Left lung (tissue), 10 donors: Measurements from ENCODE around the gene DUS1L. TPM values are rescaled to one million over a fixed set of nuclear protein-coding genes. Genes with fewer than 3 reads are reported as not detected.

Experiments used
- ATAC-seq: fragments of 200-7000 bp; cut with Tn5 transposase; one replicate; pipeline ENCODE4 v1.9.1; 2020; ENCODE audit warnings: moderate library complexity
- DNase-seq, 4 donors: peaks; one replicate each; pipeline ENCODE4 v3.0.0-alpha.2; 2013 to 2020
- H3K27ac ChIP-seq, 2 donors: fragments of 200-600 bp; sonication (generic) in 1 of 2; one replicate each; pipeline versions ENCODE4 v1.5.0 to v1.8.0; 2020 to 2021
- H3K27me3 ChIP-seq, 2 donors: fragments of 200-600 bp; sonication (generic) in 1 of 2; one replicate each; pipeline versions ENCODE4 v1.5.0 to v1.8.0; 2020 to 2021
- H3K36me3 ChIP-seq, 2 donors: fragments of 200-600 bp; sonication (generic) in 1 of 2; one replicate each; pipeline versions ENCODE4 v1.5.0 to v1.8.0; 2020 to 2021
- H3K4me1 ChIP-seq, 2 donors: fragments of 200-600 bp; one replicate each; pipeline ENCODE4 v1.8.0; 2021
- H3K4me3 ChIP-seq, 2 donors: fragments of 200-600 bp; sonication (generic) in 1 of 2; one replicate each; pipeline versions ENCODE4 v1.5.0 to v1.8.0; 2020 to 2021; ENCODE audit warnings: mild to moderate bottlenecking in 1 of 2
- H3K9me3 ChIP-seq, 2 donors: fragments of 200-600 bp; sonication (generic) in 1 of 2; one replicate each; pipeline versions ENCODE4 v1.5.0 to v1.8.0; 2020 to 2021
- CTCF ChIP-seq, 2 donors: fragments of 200-600 bp; sonication (generic) in 1 of 2; IDR thresholded peaks; one replicate each; pipeline versions ENCODE4 v1.5.0 to v1.8.0; 2021; ENCODE audit warnings: antibody characterized with exemption in 2 of 2
- intact Hi-C, 2 donors: fragments of 100-400 bp; cut with DNase I; formaldehyde crosslinking; loops; one replicate each; pipeline versions ENCODE4 v1.11.2 to v1.14.2; 2022
- polyA plus RNA-seq, 6 donors: library from polyadenylated mRNA; unstranded; fragments of 120-200 nt; gene quantifications; one replicate each; pipeline ENCODE4 v1.2.1, GENCODE V29; 2013; ENCODE audit not compliant: insufficient read length in 6 of 6
- total RNA-seq, 2 donors: library from RNA; stranded (reverse); fragmentation: NEBNext Ultra II Directional; extraction: Animal tissue kit (Norgen Biotek cat#: 25700); gene quantifications; one replicate each; pipeline ENCODE4 v1.2.1, GENCODE V29; 2021
- donor health status: DM: no; HTN: yes; CAD: no.
- donor health status: DM: no; HTN: no; CAD: no.

The DUS1L gene
- total and polyA plus RNA-seq, 8 donors, result 55.7 to 103 (median 74.0) TPM

- Histone ChIP-seq H3K27me3 (no peaks in the 10 kb centered on the region), H3K36me3 (peaks cover 5 to 100% of the 10 kb centered on the region in 2 donors), H3K9me3 (no peaks in the 10 kb centered on the region), H3K27ac (no peak overlapping the region), H3K4me3 (no peak overlapping the region), H3K4me1 (no peaks in the 10 kb centered on the region)
- ATAC-seq (no peak), DNase-seq (peak in 1 of 4 donors; percentile 70)
- no peak for TF ChIP-seq CTCF (IDR thresholded peaks at IDR 0.05)
- intact Hi-C loops, result no loop called here
Observed at GRCh38 chr17:82087961-82088837, 22.6 kb upstream of the DUS1L start.

GRCh38 chr17:82086941-82087906 lies 21.6 kb upstream of the DUS1L start:
- intact Hi-C loops, result no loop called here
- Histone ChIP-seq H3K4me1 (no peaks in the 10 kb centered on the region), H3K27ac (no peak overlapping the region), H3K27me3 (no peaks in the 10 kb centered on the region), H3K4me3 (no peak overlapping the region), H3K9me3 (no peaks in the 10 kb centered on the region), H3K36me3 (peaks cover 0 to 100% of the 10 kb centered on the region in 2 donors)
- no peak for TF ChIP-seq CTCF (IDR thresholded peaks at IDR 0.05)
- ATAC-seq, result no peak
- peak in 1 of 4 donors; percentile 77 for DNase-seq

GRCh38 chr17:82085931-82086764 lies 20.5 kb upstream of the DUS1L start:
- peaks cover 0 to 100% of the 10 kb centered on the region in 2 donors for H3K36me3 ChIP-seq
- H3K27me3 ChIP-seq, result no peaks in the 10 kb centered on the region
- DNase-seq, result peak in 1 of 4 donors; percentile 68
- intact Hi-C loops, result no loop called here
- H3K27ac ChIP-seq, result no peak overlapping the region
- no peaks in the 10 kb centered on the region for H3K9me3 ChIP-seq
- no peak for ATAC-seq
- TF ChIP-seq CTCF (IDR thresholded peaks at IDR 0.05), result no peak
- no peaks in the 10 kb centered on the region for H3K4me1 ChIP-seq
- H3K4me3 ChIP-seq, result no peak overlapping the region

- Histone ChIP-seq H3K36me3 (peaks cover 0 to 100% of the 10 kb centered on the region in 2 donors), H3K27ac (no peak overlapping the region), H3K4me1 (no peaks in the 10 kb centered on the region), H3K27me3 (no peaks in the 10 kb centered on the region), H3K4me3 (no peak overlapping the region), H3K9me3 (no peaks in the 10 kb centered on the region)
- ATAC-seq, result no peak
- DNase-seq, result no peak
- intact Hi-C loops, result no loop called here
- no peak for TF ChIP-seq CTCF (IDR thresholded peaks at IDR 0.05)
Observed at GRCh38 chr17:82085031-82085861, 19.6 kb upstream of the DUS1L start.
